Stimulated activated CD4-positive, alpha-beta T cell treated with anti-CD3 and anti-CD28 coated beads, Interleukin-12 subunit alpha, Interleukin-12 subunit beta, amount 100 ng/mL, for 48 hours (primary cell): ENCODE data around the gene NEUROD2.

Experiments
- DNase-seq, 3 donors: peaks; one replicate each; pipeline ENCODE4 v3.0.0-alpha.2; 2020; ENCODE audit warnings: low read depth in 2 of 3, low spot score in 1 of 3

Gene NEUROD2

GRCh38 chr17:39581759-39582085, 26.0 kb downstream of the NEUROD2 start:
- no peak for DNase-seq

DNA sequence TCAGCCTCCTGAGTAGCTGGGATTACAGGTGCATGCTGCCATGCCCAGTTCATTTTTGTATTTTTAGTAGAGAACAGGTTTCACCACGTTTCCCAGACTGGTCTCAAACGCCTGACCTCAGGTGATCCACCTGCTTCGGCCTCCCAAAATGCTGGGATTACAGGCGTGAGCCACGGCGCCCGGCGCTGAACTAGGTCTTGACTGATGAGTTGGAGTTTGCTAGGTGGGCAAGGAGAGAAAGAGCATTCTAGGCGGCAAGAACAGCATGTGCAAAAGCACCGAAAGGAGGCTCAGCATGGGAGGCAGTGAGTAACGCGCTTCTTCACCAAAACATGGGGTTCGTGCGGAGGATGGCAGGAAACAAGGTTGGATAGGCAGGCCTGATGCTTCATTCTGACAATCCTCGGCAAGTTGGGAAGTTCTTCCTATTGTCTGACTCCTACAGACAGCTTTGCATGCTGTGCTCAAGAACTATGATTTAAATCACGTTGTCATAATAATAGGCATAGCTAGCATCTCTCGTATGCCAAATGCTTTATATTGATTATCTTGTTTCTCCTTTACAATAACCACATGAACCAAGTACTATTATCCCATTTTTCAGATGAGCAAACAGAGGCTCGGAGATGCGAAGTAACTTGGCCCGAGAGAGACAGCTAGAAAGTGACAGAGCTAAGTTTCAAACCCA, 26.5 kb downstream of the NEUROD2 start:
- DNase-seq: no peak

DNA sequence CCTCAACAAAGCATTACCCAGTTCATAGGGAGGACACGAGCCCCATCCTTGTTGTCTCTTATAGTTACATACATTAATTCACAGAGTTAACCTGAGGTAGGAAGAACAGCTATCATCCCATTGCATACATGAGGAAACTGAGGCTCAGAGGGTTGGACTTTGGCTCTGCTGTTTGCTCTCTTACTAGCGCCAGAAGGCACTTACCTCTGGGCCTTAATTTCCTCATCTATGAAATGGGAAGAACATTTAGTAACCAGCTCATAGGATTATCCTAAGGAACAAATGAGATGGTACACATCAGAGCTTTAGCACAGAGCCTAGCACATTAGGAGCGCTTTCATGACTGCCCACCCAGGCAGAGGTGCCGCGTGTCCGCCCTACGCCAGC, 27.6 kb downstream of the NEUROD2 start:
- DNase-seq: no peak

- no peak for DNase-seq
Measured at GRCh38 chr17:39579318-39580081, 28.2 kb downstream of the NEUROD2 start.

DNA sequence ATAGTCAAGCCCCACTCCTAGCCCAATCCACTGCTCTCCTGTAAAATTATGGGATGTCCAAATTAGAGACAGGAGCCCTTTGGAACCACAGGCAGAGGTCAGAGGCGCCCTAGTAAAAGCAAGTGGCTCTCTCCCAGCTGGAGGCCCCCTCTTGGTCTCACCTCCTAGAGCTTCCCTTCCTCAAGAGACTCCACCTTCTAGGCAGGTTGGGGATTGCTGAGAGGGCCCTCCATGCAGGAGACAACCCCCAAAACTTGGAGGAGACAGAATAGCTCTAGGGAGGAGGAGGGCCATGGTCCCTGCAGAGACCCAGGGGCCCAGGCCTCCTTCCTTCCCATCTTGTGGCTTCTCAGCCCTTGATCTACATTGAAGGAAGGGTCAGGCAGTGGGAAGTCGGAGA, 29.4 kb downstream of the NEUROD2 start:
- no peak for DNase-seq

- no peak for DNase-seq
Measured at GRCh38 chr17:39576187-39576586, 31.5 kb downstream of the NEUROD2 start.

DNA sequence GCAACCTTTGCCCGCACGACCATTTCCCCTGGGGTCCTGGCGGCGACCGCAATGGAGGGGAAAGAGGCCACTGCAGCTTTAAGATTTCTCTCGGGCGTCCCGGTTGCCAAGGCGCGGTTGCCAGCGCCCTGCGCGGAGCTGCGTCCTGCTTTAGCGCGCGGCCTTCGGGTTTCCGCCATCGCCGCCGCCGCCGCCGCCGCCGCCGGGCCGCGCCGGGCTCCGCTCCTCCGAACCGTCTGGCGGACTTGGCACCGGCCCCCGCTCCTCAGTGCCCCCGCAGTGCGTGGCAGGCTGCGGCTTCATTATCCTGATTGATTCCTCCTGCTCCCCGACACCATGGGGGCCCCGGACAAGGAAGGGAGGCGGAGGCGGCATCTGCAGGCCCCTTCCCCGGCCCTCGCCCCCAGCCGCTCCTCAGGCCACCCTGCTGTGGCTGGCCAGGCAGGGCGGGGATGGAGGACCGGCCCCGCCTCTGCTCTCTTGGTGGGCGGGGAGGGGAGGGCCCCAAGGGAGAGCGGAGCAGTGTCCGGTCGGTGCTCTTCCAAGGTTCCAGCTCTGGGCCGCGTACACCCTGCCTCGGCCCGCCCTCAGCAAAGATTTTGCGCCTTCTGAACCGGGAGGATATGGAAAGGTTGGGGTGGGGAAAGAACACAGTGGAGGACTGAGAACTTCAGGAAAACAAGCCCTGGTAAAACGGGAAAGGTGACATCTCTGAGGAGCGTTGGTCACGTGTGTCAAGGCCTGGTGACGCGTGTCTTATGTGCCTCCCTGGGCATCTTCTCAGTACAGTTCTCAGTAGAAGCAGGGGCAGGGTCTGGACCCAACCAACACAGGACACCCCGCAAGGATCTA, 34.0 kb downstream of the NEUROD2 start:
- peak in 2 of 3 donors; percentile 17 to 27 for DNase-seq

- DNase-seq: no peak
Measured at GRCh38 chr17:39572121-39572520, 35.6 kb downstream of the NEUROD2 start.

DNA sequence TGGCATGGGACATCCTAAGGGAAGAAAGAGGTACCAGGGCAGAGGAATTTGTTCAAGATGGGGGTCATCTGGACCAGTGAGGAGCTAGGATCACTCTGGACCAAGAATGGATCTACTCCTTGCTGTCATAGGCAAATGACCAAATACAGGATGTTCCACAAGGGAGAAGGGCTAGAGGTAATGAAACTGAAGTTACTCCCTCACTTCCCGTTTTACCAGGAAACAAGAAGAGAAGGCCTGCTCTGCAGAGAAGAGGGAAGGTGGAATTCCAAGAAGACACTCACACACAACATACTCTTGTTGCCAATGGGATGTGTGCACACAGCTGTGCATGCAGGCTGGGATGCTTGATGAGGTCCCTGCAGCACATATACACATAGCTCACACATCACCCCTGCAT, 38.6 kb downstream of the NEUROD2 start:
- no peak for DNase-seq

- DNase-seq: no peak
Measured at GRCh38 chr17:39568702-39569101, 39.0 kb downstream of the NEUROD2 start.

GRCh38 chr17:39566094-39566850, 41.4 kb downstream of the NEUROD2 start:
- no peak for DNase-seq

DNA sequence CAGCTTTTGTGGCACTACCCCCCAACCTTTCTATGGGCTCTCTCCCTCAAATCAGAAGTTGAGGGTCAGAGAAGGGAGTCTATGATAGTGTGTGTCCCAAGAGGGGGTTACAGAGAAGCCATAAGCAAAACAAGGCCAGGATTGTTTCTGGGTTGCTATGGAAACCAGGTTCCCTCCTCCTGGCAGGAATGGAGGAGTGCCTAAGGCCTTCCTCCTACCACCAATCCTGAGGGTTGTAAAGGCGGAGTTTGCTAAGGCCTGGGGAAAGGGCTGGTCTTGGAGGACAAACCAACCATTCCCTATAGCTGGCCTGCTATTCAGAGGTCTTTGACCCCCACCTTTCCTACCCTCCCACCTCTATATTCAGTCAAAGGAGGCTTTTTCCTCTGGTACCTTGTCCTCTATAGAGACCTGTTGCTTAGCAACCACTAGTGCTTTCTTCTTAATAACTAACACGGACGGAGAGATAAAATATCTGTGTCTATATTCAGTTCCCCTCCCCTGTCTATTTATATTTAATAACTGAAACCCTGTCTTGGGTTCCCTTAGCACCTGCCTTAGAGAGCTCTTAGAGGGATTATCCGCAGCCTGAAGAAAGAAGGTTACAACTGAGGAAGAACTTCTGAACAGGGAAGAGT, 43.4 kb downstream of the NEUROD2 start:
- no peak for DNase-seq

DNA sequence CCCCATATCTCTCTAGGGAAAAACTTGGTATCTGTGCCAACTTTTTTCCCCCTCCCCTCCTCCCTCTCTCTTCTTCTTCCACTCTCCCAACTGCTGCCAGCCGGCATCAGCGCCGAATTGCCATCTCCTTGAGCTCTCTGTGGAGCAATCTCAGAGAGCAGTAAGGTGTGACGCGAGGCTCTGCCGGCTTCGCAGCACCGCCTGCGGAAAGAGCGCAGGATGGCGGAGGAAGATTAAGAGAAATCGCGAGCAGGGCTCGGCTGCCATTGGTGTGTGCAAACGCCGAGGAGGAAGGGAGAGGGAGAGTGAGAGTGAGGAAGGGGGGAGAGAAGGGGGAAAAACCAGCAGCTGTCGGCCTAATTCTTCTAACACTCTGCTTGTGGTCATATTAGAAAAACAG, 44.2 kb downstream of the NEUROD2 start:
- no peak for DNase-seq

- no peak for DNase-seq
Measured at GRCh38 chr17:39562976-39563375, 44.7 kb downstream of the NEUROD2 start.

DNA sequence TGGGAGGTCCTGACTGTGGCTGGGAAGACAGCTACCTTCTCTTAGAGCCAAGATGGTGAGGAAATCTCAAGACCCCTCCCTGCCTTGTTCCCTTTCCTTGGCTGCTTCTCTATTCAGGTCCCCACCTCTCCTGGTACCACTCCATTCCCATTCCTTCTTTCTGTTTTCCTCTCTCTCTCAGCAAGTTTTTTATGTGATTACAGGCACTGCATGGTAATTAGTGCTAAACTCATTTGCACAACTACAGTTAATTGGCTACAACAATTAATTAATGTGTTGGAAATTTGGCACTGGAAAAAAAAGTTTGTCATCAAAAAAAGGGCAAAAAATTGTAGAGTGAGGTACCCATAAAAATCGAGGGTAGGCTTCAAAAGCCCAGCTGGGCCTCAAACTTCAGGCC, 45.3 kb downstream of the NEUROD2 start:
- DNase-seq: no peak

DNA sequence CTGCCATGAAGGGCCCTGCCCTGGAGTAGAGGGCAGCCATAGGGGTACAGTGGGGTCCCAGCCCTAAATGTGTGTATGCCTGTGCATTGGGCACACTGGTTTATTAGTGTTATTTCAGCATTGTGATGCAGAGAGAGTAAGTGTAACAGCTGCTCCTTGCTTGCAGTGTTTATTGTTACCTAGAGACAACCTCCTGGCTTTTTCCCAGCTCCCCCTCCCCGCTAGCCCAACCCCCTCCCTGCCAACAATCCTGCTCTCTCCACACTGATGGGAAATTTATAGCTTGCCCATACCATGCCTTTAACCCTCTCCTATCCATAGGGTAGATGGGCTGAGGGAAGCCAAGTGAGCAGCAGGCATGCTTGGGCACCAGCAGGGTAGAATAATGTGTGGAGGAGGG, 51.3 kb downstream of the NEUROD2 start:
- DNase-seq: no peak

DNA sequence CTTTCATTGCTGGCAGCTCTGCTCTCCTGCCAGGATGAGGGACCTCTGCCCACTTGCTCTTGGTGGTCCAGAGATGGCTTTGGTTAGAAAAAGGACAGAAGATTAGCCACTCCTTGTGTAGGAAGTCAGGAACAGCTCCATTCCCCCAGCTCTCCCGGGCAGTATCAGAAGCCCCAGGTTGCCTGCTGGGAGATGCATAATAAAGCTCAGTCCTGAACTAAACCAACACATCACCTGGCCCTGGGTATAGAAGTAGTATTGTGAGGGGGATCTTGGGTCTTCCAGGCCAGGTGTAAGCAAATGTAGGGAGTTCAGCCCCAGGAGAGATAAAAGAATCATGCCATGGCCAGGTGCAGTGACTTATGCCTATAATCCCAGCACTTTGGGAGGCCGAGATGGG, 52.4 kb downstream of the NEUROD2 start:
- DNase-seq: no peak
